ENCODE measurements around the gene CLPTM1L.
"Not testable (repeated sequence)": the region's sequence is repeated elsewhere in the genome, so short reads cannot be mapped to it uniquely, and the experiment has no call there.

The CLPTM1L gene

GRCh38 chr5:1275397-1276391 is 69.2 kb downstream of the CLPTM1L start:
- DNase-seq (ENCODE audit: low read depth): not testable (repeated sequence)

- no peak for DNase-seq (ENCODE audit: low read depth)
These were observed 70.4 kb downstream of the CLPTM1L start for GRCh38 chr5:1274471-1274870.

DNA sequence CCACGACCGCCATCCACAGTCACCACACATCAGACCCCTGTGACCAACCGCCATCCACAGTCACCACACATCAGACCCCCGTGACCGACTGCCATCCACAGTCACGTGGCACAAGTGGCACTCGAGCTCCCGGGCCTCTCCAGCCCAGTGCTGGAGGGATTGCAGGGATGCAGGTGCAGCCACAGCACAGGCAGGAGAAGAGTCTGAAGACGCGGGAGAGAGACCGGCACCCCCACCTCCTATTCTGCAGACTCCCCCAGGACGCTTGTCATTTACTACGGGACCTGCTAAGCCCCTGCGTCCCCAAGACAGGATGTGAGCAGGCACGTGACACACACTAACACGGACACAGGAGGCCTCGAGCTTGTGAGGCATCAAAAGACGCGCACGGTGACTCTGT is 71.2 kb downstream of the CLPTM1L start:
- no peak for DNase-seq (ENCODE audit: low read depth)

- peak; percentile 9 for DNase-seq (ENCODE audit: low read depth)
These were observed 72.7 kb downstream of the CLPTM1L start for GRCh38 chr5:1272201-1272600.

- DNase-seq (ENCODE audit: low read depth): peak; percentile 10
These were observed 73.7 kb downstream of the CLPTM1L start for GRCh38 chr5:1270933-1271914.

DNA sequence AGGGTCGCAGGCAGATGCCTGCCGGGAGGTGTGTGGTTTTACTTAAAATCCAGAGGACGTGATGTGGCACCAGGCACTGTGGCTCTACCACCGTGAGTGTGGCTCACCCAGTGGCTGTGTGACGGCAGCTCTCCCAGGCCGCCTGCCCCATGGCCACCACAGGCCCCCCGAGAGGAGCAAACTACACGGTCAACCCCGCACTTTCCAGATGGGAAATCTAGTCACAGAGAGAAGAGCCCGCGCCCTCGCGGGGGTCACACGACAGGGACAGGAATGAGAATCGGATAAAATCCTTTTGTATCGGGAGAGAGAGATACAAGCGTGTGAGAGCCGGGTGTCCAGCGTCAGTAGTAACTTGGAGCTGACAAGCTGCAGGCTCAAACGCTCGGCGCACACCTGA is 74.5 kb downstream of the CLPTM1L start:
- no peak for DNase-seq (ENCODE audit: low read depth)

DNA sequence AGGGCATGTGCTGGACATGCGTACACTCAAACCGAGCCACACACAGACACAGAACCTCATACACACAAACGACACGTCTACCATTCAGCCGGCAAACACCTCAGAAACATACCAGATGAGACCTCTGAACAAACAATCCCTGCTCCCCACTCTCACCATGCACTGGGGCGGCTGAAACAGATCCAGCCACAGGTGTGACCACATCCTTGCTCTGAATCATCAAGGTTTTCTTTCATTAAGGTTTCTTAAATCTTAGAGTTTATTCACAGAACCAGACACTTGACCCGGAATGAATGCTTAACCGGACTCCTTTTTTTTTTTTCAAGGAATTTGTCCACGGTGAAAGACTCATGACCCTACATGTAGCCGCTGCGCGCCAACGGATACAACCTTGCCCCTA is 76.2 kb downstream of the CLPTM1L start:
- no peak for DNase-seq (ENCODE audit: low read depth)

GRCh38 chr5:1268056-1268455 is 76.8 kb downstream of the CLPTM1L start:
- no peak for DNase-seq (ENCODE audit: low read depth)

Measured in EH (cell line).